ENCODE results near the gene TRPM3. TPM values are rescaled to one million over a fixed set of nuclear protein-coding genes. Genes with fewer than 3 reads are reported as not detected.

Gene TRPM3
- polyA plus RNA-seq, 3 donors, result not detected

DNA sequence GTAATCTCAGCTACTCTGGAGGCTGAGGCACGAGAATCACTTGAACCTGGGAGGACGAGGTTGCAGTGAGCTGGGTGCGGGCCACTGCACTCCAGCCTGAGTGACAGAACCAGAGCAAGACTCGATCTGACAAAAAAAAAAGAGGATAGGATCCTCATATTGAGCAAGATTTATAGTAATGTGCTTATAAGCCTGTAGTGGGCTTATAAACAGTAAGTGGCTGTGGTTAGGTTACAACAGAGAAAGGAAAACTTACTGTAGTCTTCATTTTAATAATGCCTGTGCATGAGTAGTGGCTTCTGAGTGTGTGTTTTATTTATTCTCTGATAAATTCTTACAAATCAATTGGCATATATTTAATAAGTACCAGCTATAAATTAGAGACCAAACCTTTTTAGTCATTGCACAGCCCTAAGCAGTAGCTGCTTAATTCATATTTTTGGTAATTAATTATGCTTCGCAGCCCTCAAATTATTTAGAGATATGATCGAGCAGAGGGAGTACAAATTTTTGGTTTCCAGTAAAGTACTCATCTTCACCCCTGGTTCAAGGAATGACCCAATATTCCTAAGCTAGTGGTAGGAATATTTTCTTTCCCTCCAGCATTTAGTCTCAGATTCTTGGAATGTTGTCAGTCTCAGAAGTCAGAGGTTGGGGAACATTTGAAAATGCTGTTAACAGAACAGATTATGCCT is 633.2 kb downstream of the TRPM3 start:
- peaks cover 18% of the 10 kb centered on the region for H3K4me1 Mint-ChIP-seq
- TF ChIP-seq, protein P1, sequence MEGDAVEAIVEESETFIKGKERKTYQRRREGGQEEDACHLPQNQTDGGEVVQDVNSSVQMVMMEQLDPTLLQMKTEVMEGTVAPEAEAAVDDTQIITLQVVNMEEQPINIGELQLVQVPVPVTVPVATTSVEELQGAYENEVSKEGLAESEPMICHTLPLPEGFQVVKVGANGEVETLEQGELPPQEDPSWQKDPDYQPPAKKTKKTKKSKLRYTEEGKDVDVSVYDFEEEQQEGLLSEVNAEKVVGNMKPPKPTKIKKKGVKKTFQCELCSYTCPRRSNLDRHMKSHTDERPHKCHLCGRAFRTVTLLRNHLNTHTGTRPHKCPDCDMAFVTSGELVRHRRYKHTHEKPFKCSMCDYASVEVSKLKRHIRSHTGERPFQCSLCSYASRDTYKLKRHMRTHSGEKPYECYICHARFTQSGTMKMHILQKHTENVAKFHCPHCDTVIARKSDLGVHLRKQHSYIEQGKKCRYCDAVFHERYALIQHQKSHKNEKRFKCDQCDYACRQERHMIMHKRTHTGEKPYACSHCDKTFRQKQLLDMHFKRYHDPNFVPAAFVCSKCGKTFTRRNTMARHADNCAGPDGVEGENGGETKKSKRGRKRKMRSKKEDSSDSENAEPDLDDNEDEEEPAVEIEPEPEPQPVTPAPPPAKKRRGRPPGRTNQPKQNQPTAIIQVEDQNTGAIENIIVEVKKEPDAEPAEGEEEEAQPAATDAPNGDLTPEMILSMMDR (IDR thresholded peaks at IDR 0.05), result no peak
- WGBS (ENCODE audit: insufficient coverage), result 59% methylated on average over 4 of the region's 6 CpGs
- no peak overlapping the region for H3K4me3 Mint-ChIP-seq
- Histone ChIP-seq H2AFZ (ENCODE audit: insufficient read depth, low read depth, low read length, poor library complexity, severe bottlenecking) (no peak overlapping the region), H3K4me1 (ENCODE audit: control insufficient read depth in 1 of 2, insufficient read depth in 2 of 2, low read length in 2 of 2) (peaks cover 0 to 7% of the 10 kb centered on the region in 2 donors), H3K4me3 (replicated peaks in 1 of 3; ENCODE audit: low read depth in 2 of 3, low read length in 3 of 3) (no peak overlapping the region), H3K4me2 (replicated peaks; ENCODE audit: extremely low read depth, low read length, poor library complexity, severe bottlenecking) (no peak overlapping the region), H3K36me3 (replicated peaks in 1 of 2; ENCODE audit: control insufficient read depth in 1 of 2, insufficient read depth in 2 of 2, low read length in 2 of 2) (no peaks in the 10 kb centered on the region), H4K20me1 (ENCODE audit: insufficient read depth, low read length) (no peaks in the 10 kb centered on the region), H3K27me3 (ENCODE audit: control insufficient read depth in 2 of 2, insufficient read depth in 2 of 2, low read length in 2 of 2) (no peaks in the 10 kb centered on the region), H3K27ac (ENCODE audit: low read depth in 1 of 2, low read length in 2 of 2) (no peak overlapping the region), H3K79me2 (ENCODE audit: insufficient read depth, low read length) (no peaks in the 10 kb centered on the region), H3K9me3 (replicated peaks in 1 of 2; ENCODE audit: control insufficient read depth in 1 of 2, insufficient read depth in 1 of 2, low read length in 2 of 2) (no peaks in the 10 kb centered on the region), H3K9ac (ENCODE audit: insufficient read depth, low read length, poor library complexity, severe bottlenecking) (no peak overlapping the region)
- intact Hi-C loops (cut with micrococcal nuclease), result loop anchor here in 1 of 2 donors (10.0 kb wide), 1 partner anchor 63 kb away; no protein-coding TSS in a partner anchor
- no peak for DNase-seq
- H3K36me3 Mint-ChIP-seq, result no peaks in the 10 kb centered on the region
- peaks cover 0 to 6% (median 0%) of the 10 kb centered on the region in 3 donors for H3K27me3 Mint-ChIP-seq (ENCODE audit: low read depth in 3 of 3)
- peaks cover 0 to 3% (median 0%) of the 10 kb centered on the region in 7 donors for H3K9me3 Mint-ChIP-seq
- peak overlapping the region in 1 of 7 donors; percentile 55 for H3K27ac Mint-ChIP-seq

DNA sequence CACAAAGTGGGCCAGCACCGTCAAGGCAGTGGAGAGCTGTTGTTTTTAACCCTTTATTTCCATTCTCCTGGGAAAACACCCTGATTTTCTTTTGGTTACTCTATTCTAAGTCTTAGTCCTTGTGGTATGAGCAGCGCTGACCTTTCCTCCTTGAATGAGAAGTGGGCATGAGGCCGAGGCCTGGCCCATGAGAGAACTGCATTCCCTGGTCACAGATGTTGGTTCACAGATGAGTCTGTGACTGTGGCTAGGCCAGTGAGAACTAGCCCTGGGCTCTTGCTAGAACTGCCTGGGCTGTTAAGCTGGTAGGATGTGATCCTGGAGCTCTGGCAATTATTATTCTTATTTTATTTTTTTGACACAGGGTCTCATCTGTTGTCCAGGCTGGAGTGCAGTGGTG is 635.3 kb downstream of the TRPM3 start:
- no peaks in the 10 kb centered on the region for H3K9me3 Mint-ChIP-seq
- H3K4me1 Mint-ChIP-seq, result peaks cover 15% of the 10 kb centered on the region
- Histone ChIP-seq H3K36me3 (replicated peaks in 1 of 2; ENCODE audit: control insufficient read depth in 1 of 2, insufficient read depth in 2 of 2, low read length in 2 of 2) (no peaks in the 10 kb centered on the region), H3K4me2 (replicated peaks; ENCODE audit: extremely low read depth, low read length, poor library complexity, severe bottlenecking) (no peak overlapping the region), H2AFZ (ENCODE audit: insufficient read depth, low read depth, low read length, poor library complexity, severe bottlenecking) (no peak overlapping the region), H3K27me3 (ENCODE audit: control insufficient read depth in 2 of 2, insufficient read depth in 2 of 2, low read length in 2 of 2) (no peaks in the 10 kb centered on the region), H4K20me1 (ENCODE audit: insufficient read depth, low read length) (no peaks in the 10 kb centered on the region), H3K9me3 (replicated peaks in 1 of 2; ENCODE audit: control insufficient read depth in 1 of 2, insufficient read depth in 1 of 2, low read length in 2 of 2) (no peaks in the 10 kb centered on the region), H3K27ac (ENCODE audit: low read depth in 1 of 2, low read length in 2 of 2) (no peak overlapping the region), H3K79me2 (ENCODE audit: insufficient read depth, low read length) (no peaks in the 10 kb centered on the region), H3K9ac (ENCODE audit: insufficient read depth, low read length, poor library complexity, severe bottlenecking) (no peak overlapping the region), H3K4me1 (ENCODE audit: control insufficient read depth in 1 of 2, insufficient read depth in 2 of 2, low read length in 2 of 2) (peaks cover 0 to 7% of the 10 kb centered on the region in 2 donors), H3K4me3 (replicated peaks in 1 of 3; ENCODE audit: low read depth in 2 of 3, low read length in 3 of 3) (no peak overlapping the region)
- peaks cover 0 to 6% (median 0%) of the 10 kb centered on the region in 3 donors for H3K27me3 Mint-ChIP-seq (ENCODE audit: low read depth in 3 of 3)
- TF ChIP-seq, protein P1 (IDR thresholded peaks at IDR 0.05), result no peak
- H3K27ac Mint-ChIP-seq, result no peak overlapping the region
- 83% methylated on average over 2 of the region's 3 CpGs for WGBS (ENCODE audit: insufficient coverage)
- H3K36me3 Mint-ChIP-seq, result no peaks in the 10 kb centered on the region
- intact Hi-C loops (cut with micrococcal nuclease), result loop anchor here in 1 of 2 donors (10.0 kb wide), 1 partner anchor 61 kb away; no protein-coding TSS in a partner anchor
- no peak for DNase-seq
- no peak overlapping the region for H3K4me3 Mint-ChIP-seq

Data from CD14-positive monocyte (primary cell).